NT2/D1 (cell line): ENCODE data around the gene DOCK1.

Experiments used
- SUZ12 ChIP-seq: IDR thresholded peaks from 2 replicates; pipeline ENCODE4 v1.6.1; 2011; ENCODE audit not compliant: insufficient read length, insufficient read depth; ENCODE audit errors: extremely low read depth
- YY1 ChIP-seq: IDR thresholded peaks from 2 replicates; pipeline ENCODE4 v1.6.1; 2011; ENCODE audit not compliant: insufficient read length, insufficient read depth
- ZNF274 ChIP-seq: IDR thresholded peaks from 2 replicates; pipeline ENCODE4 v1.6.1; 2011; ENCODE audit warnings: mild to moderate bottlenecking, low read depth, low read length

DNA sequence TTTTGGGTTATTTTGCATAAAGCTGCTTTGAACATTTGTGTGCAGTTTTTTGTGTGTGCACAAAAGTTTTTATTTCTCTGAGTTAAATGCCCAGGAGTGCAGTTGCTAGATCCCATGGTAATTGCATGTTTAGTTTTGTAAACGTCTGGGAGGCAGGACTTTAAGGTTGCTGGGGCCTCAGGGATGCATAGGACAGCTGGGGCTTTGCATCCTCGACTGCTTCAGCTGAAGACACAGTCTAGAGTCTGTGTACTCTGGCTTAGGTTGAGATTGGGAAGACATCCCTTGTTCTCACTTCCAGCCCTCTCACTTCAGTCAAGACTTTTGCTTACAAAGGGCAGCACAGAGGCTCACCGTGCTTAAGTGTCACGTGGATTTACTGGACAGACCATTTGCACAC is 385.6 kb downstream of the DOCK1 start:
- TF ChIP-seq ZNF274: no peak
- no peak for TF ChIP-seq YY1
- TF ChIP-seq SUZ12: no peak
